ENCODE measurements around the gene C6orf58.

C6orf58 gene

GRCh38 chr6:127634178-127634577, 57.2 kb downstream of the C6orf58 start:
- no peaks in the 10 kb centered on the region for H3K36me3 ChIP-seq (ENCODE audit: insufficient read depth)
- no peak overlapping the region for H3K27ac ChIP-seq
- H3K4me2 ChIP-seq, result no peak overlapping the region
- H3K4me1 ChIP-seq (ENCODE audit: low read depth, poor library complexity, severe bottlenecking), result no peaks in the 10 kb centered on the region
- H3K79me2 ChIP-seq (ENCODE audit: insufficient read depth, low read depth), result no peaks in the 10 kb centered on the region
- H3K27me3 ChIP-seq (ENCODE audit: insufficient read depth, low read depth), result no peaks in the 10 kb centered on the region
- TF ChIP-seq CTCF (conservative IDR thresholded peaks at IDR 0.05; ENCODE audit: low read depth, low read length), result no peak
- H4K20me1 ChIP-seq (ENCODE audit: insufficient read depth), result no peaks in the 10 kb centered on the region
- no peak overlapping the region for H3K9ac ChIP-seq
- H2AFZ ChIP-seq (ENCODE audit: low read depth), result no peak overlapping the region
- H3K4me3 ChIP-seq (IDR thresholded peaks at IDR 0.05; ENCODE audit: insufficient read depth, low read depth, low read length), result no peak overlapping the region

- H3K79me2 ChIP-seq (ENCODE audit: insufficient read depth, low read depth), result no peaks in the 10 kb centered on the region
- no peaks in the 10 kb centered on the region for H4K20me1 ChIP-seq (ENCODE audit: insufficient read depth)
- no peaks in the 10 kb centered on the region for H3K4me1 ChIP-seq (ENCODE audit: low read depth, poor library complexity, severe bottlenecking)
- no peak overlapping the region for H3K27ac ChIP-seq
- H3K4me3 ChIP-seq (IDR thresholded peaks at IDR 0.05; ENCODE audit: insufficient read depth, low read depth, low read length), result no peak overlapping the region
- H3K36me3 ChIP-seq (ENCODE audit: insufficient read depth), result no peaks in the 10 kb centered on the region
- H3K27me3 ChIP-seq (ENCODE audit: insufficient read depth, low read depth), result no peaks in the 10 kb centered on the region
- no peak overlapping the region for H2AFZ ChIP-seq (ENCODE audit: low read depth)
- no peak for TF ChIP-seq CTCF (conservative IDR thresholded peaks at IDR 0.05; ENCODE audit: low read depth, low read length)
- H3K4me2 ChIP-seq, result no peak overlapping the region
- no peak overlapping the region for H3K9ac ChIP-seq
Measured at GRCh38 chr6:127635091-127635490, 58.1 kb downstream of the C6orf58 start.

GRCh38 chr6:127637830-127638409, 60.9 kb downstream of the C6orf58 start:
- H4K20me1 ChIP-seq (ENCODE audit: insufficient read depth), result no peaks in the 10 kb centered on the region
- no peak for TF ChIP-seq CTCF (conservative IDR thresholded peaks at IDR 0.05; ENCODE audit: low read depth, low read length)
- H3K4me2 ChIP-seq, result no peak overlapping the region
- no peak overlapping the region for H3K4me3 ChIP-seq (IDR thresholded peaks at IDR 0.05; ENCODE audit: insufficient read depth, low read depth, low read length)
- H3K27me3 ChIP-seq (ENCODE audit: insufficient read depth, low read depth), result no peaks in the 10 kb centered on the region
- no peaks in the 10 kb centered on the region for H3K36me3 ChIP-seq (ENCODE audit: insufficient read depth)
- no peak overlapping the region for H3K27ac ChIP-seq
- H3K9ac ChIP-seq, result no peak overlapping the region
- H2AFZ ChIP-seq (ENCODE audit: low read depth), result no peak overlapping the region
- no peaks in the 10 kb centered on the region for H3K79me2 ChIP-seq (ENCODE audit: insufficient read depth, low read depth)
- no peaks in the 10 kb centered on the region for H3K4me1 ChIP-seq (ENCODE audit: low read depth, poor library complexity, severe bottlenecking)

Data from KMS-11 (cell line).